Hematopoietic multipotent progenitor cell treated with erythropoietin and hydrocortisone succinate and interleukin-3 and kit ligand, for 17 days (in vitro differentiated cells): ENCODE data around the gene RAB43.
"Not testable (repeated sequence)": the region's sequence is repeated elsewhere in the genome, so short reads cannot be mapped to it uniquely, and the experiment has no call there.

ENCODE experiments used
- DNase-seq: peaks from one replicate; pipeline ENCODE4 v3.0.0-alpha.2; 2015; ENCODE audit warnings: low spot score

Gene RAB43

GRCh38 chr3:129087904-129088303 lies 33.7 kb downstream of the RAB43 start:
- DNase-seq: not testable (repeated sequence)

- DNase-seq: no peak
These were observed 34.4 kb downstream of the RAB43 start for GRCh38 chr3:129087138-129087702.

GRCh38 chr3:129085818-129086217 lies 35.8 kb downstream of the RAB43 start:
- DNase-seq: no peak

- no peak for DNase-seq
These were observed 36.4 kb downstream of the RAB43 start for GRCh38 chr3:129085165-129085715.

DNA sequence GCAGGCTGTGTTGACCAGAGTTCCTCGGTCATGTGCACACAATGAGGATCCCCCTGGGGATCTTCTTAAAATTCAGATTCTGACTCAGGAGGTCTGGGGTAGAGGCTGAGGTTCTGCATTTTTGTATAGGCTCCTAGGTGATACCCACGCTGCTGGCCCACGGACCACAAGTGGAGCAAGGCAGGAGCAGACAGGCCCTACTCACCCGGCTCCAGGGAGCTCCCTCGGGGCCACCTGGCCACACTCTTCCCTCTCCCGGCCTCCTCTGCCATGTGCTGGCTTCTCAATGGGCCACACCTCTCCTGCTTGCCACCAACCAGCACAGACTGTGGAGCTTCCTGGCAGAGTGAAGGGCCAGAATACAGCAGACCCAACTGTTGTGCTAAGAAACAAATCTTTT lies 37.1 kb downstream of the RAB43 start:
- DNase-seq: no peak

DNA sequence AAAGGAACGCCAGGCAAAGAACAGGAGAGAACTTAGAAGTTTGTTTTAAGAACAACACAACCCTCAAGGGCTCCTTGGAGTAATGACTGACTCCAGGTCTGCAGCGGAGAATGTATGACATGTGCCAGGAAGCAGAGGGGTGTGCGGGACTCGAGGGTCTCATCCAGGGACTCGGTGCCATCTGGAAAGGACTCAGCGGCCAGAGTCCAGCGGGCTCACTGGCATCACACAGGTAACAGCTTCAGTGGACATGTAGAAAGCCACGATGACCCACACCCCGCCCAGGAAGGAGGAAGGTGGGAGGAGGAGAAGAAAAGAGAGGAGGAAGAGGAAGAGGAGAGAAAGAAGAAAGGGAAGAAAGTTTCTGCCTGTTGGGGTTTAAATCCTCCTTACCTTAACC lies 39.6 kb downstream of the RAB43 start:
- no peak for DNase-seq

GRCh38 chr3:129081503-129081902 lies 40.1 kb downstream of the RAB43 start:
- no peak for DNase-seq

GRCh38 chr3:129078510-129078909 lies 43.1 kb downstream of the RAB43 start:
- no peak for DNase-seq

GRCh38 chr3:129077222-129077621 lies 44.4 kb downstream of the RAB43 start:
- no peak for DNase-seq

DNA sequence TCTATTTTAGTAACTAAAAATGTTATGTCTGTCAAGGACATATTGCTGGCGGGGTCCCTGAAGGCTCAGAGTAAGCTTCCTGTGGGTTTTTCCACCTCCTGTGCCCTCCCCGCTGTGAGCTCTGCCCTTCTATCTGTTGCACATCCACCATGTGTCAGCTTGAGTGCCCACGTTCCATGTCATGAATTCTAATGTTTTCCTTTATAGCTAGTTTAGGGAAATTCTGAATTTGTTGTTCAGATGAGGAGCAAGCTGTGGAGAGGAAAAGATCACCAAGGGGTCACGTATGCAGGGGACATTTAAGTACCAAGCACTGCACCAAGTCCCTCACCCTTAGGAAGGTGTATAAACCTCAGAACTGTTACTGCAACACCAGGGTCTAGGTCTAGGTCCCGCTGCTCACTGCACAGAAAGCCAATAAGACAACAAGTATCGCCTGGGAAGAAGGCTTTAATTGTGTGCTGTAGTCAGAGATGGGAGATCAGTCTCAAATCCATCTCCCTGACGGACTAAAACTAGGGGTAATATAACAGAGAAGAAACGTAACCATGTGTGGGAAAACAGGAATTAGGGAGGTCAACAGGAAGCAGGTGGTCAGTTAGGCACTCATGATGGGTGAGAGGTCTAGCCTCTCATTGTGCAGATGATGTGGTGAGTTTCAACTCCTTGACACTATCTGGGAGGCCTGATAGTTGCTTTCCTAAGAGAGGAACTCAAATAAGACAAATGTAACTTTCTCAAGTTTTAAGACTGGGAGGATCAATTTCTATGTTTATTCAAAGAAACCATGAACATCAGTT lies 51.3 kb downstream of the RAB43 start:
- no peak for DNase-seq

- DNase-seq: not testable (repeated sequence)
These were observed 52.1 kb downstream of the RAB43 start for GRCh38 chr3:129069313-129070085.

- DNase-seq: no peak
These were observed 53.2 kb downstream of the RAB43 start for GRCh38 chr3:129068291-129068886.

DNA sequence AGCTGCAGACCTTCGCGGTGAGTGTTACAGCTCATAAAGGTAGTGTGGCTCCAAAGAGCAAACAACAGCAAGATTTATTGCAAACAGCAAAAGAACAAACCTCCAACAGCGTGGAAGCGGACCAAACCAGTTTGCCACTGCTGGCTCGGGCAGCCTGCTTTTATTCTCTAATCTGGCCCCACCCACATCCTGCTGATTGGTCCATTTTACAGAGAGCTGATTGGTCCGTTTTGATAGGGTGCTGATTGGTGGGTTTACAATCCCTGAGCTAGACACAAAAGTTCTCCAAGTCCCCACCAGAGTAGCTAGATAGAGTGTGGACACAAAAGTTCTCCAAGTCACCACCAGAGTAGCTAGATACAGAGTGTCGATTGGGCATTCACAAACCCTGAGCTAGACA lies 53.9 kb downstream of the RAB43 start:
- peak; percentile 74 for DNase-seq

GRCh38 chr3:129065720-129066073 lies 55.9 kb downstream of the RAB43 start:
- peak; percentile 81 for DNase-seq

DNA sequence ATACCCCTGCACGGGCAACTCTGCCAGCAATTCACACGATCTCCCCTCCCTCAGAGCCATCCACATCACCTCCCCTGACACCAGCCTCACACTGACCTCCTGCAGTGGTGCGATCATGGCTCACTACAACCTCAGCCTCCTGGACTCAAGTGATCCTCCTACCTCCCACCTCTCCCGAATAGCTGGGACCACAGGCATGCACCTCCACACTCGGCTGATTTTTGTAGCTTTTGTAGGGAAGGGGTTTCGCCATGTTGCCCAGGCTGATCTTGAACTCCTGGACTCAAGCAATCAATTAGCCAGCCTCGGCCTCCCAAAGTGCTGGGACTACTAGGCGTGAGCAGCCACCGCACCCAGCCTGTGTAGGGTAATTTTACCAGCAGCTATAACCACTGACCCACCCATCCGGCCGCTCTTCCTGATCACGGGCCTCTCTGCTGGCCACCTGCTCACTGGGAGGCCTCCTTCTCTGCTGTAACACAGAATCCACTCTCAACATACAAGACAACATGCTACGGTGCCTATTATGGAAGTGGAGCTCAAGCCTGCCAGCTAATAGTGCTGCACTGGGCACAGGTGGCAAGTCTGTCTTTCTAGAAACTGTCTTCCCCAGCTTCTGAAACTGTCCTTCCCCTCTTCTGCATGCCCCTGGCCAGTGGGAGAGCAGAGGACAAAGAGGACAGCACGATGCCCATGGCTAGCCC lies 56.4 kb downstream of the RAB43 start:
- DNase-seq: no peak

GRCh38 chr3:129063841-129064482 lies 57.6 kb downstream of the RAB43 start:
- no peak for DNase-seq

GRCh38 chr3:129063091-129063640 lies 58.4 kb downstream of the RAB43 start:
- DNase-seq: no peak

- DNase-seq: no peak
These were observed 59.4 kb downstream of the RAB43 start for GRCh38 chr3:129061888-129062834.

DNA sequence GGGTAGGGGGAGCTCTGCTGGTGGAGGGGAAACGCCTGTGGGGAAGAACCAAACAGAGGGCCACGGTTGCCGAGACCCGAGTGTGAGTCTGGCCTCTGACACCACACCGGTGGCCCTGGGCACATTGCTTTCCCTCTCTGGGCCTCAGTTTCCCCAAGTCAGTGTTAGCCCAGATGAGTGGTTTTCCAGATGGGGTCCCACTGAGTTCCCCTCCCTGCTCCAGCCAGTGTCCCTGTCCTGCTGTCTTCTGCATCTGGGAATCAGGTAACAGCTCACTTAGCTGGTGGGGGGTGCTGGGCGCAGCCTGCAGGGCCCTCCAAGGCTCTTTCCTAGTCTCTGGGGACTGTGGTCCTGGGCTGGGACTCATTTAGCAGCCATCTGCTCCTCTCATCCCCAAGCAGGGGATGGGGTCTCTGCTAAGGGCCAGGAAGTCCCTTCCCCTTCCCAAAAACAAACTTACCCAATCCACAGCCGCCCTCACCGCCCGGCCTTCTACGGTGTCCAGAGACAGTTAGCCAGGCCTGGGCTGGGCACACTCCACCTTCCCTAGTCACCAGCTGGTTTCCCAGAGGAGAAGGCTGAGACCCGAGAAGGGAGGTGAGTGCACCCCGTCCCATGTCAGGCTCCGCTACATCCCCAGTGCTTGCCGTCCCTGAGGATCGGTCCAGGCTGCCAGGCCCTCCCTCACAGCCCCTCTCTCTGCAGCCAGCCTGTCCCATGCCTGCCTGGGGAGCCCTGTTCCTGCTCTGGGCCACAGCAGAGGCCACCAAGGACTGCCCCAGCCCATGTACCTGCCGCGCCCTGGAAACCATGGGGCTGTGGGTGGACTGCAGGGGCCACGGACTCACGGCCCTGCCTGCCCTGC lies 60.3 kb downstream of the RAB43 start:
- DNase-seq: no peak
